Calu3 (cell line): Measurements from ENCODE around the gene PARVB. TPM values are rescaled to one million over a fixed set of nuclear protein-coding genes. Genes with fewer than 3 reads are reported as not detected.

Experiments
- BruUV-seq: library from RNA; stranded (reverse); fragments of 400-500 nt; replicated peaks from 2 replicates; lab custom pipeline; 2021; lab: Mats Ljungman, UMichigan
- CTCF ChIA-PET: fragments of 300-600 bp; sonication (Branson Sonifier 250); formaldehyde crosslinking; loops from one replicate; lab custom pipeline; 2022; ENCODE audit warnings: antibody characterized with exemption; lab: Charles Lee
- DNase-seq: peaks from one replicate; pipeline ENCODE4 v3.0.0; 2022
- H3K27ac Mint-ChIP-seq: one replicate; pipeline ENCODE4 v1.8.0; 2022; ENCODE audit warnings: mixed read lengths; ENCODE audit not compliant: unreplicated experiment
- H3K27me3 Mint-ChIP-seq: one replicate; pipeline ENCODE4 v1.8.0; 2022; ENCODE audit warnings: mixed read lengths; ENCODE audit not compliant: unreplicated experiment
- H3K36me3 Mint-ChIP-seq: one replicate; pipeline ENCODE4 v1.8.0; 2022; ENCODE audit warnings: mild to moderate bottlenecking, moderate library complexity, mixed read lengths; ENCODE audit not compliant: insufficient read depth, unreplicated experiment
- H3K4me1 Mint-ChIP-seq: one replicate; pipeline ENCODE4 v1.8.0; 2022; ENCODE audit warnings: mild to moderate bottlenecking, low read depth, mixed read lengths; ENCODE audit not compliant: unreplicated experiment
- H3K4me3 Mint-ChIP-seq: one replicate; pipeline ENCODE4 v1.8.0; 2022; ENCODE audit warnings: mild to moderate bottlenecking, low read depth, moderate library complexity, mixed read lengths; ENCODE audit not compliant: unreplicated experiment
- H3K9me3 Mint-ChIP-seq: one replicate; pipeline ENCODE4 v1.8.0; 2022; ENCODE audit warnings: low read depth, mixed read lengths; ENCODE audit not compliant: unreplicated experiment
- CTCF ChIP-seq: fragments of 200-600 bp; IDR thresholded peaks from one replicate; pipeline ENCODE4 v1.8.0; 2022; ENCODE audit warnings: antibody characterized with exemption; ENCODE audit not compliant: unreplicated experiment
- intact Hi-C: fragments of 100-400 bp; cut with micrococcal nuclease; formaldehyde crosslinking; loops from one replicate; pipeline ENCODE4 v1.10.0; 2022; ENCODE audit not compliant: unreplicated experiment
- total RNA-seq: library from RNA; stranded (reverse); gene quantifications from 2 replicates; pipeline ENCODE4 v1.2.3, GENCODE V29; 2022

Gene PARVB
- total RNA-seq, 1 experiment from 2014 or later, result 15.6 TPM

GRCh38 chr22:44045145-44045544, 21.0 kb downstream of the PARVB start:
- DNase-seq, result no peak
- Mint-ChIP-seq H3K9me3 (no peaks in the 10 kb centered on the region), H3K27ac (no peak overlapping the region), H3K27me3 (no peaks in the 10 kb centered on the region), H3K4me1 (no peaks in the 10 kb centered on the region), H3K4me3 (no peak overlapping the region), H3K36me3 (no peaks in the 10 kb centered on the region)
- CTCF ChIA-PET, result no interaction called here
- intact Hi-C loops, result no loop called here
- no peak for TF ChIP-seq CTCF
- no TSS peak for BruUV-seq

GRCh38 chr22:44046485-44047141, 22.5 kb downstream of the PARVB start:
- CTCF ChIA-PET, result no interaction called here
- no peaks in the 10 kb centered on the region for H3K27me3 Mint-ChIP-seq
- H3K36me3 Mint-ChIP-seq, result no peaks in the 10 kb centered on the region
- no peaks in the 10 kb centered on the region for H3K4me1 Mint-ChIP-seq
- no peak overlapping the region for H3K27ac Mint-ChIP-seq
- no peak overlapping the region for H3K4me3 Mint-ChIP-seq
- no TSS peak for BruUV-seq
- TF ChIP-seq CTCF, result no peak
- H3K9me3 Mint-ChIP-seq, result no peaks in the 10 kb centered on the region
- no peak for DNase-seq
- intact Hi-C loops, result no loop called here

GRCh38 chr22:44047891-44048301, 23.8 kb downstream of the PARVB start:
- Mint-ChIP-seq H3K27me3 (no peaks in the 10 kb centered on the region), H3K27ac (no peak overlapping the region), H3K4me3 (no peak overlapping the region), H3K36me3 (no peaks in the 10 kb centered on the region), H3K9me3 (no peaks in the 10 kb centered on the region), H3K4me1 (no peaks in the 10 kb centered on the region)
- DNase-seq, result no peak
- intact Hi-C loops, result no loop called here
- CTCF ChIA-PET, result no interaction called here
- TF ChIP-seq CTCF, result no peak
- BruUV-seq, result no TSS peak

- CTCF ChIA-PET, result interaction anchor here (0.7 to 1.2 kb wide), 2 partner anchors 23 to 37 kb away, joined by 3 read pairs; no protein-coding TSS in a partner anchor
- intact Hi-C loops, result no loop called here
- TF ChIP-seq CTCF, result no peak
- Mint-ChIP-seq H3K9me3 (no peaks in the 10 kb centered on the region), H3K27me3 (no peaks in the 10 kb centered on the region), H3K27ac (no peak overlapping the region), H3K4me1 (no peaks in the 10 kb centered on the region), H3K4me3 (no peak overlapping the region), H3K36me3 (no peaks in the 10 kb centered on the region)
- no peak for DNase-seq
- no TSS peak for BruUV-seq
Observed at GRCh38 chr22:44049486-44050231, 25.6 kb downstream of the PARVB start.
